Loucy (cell line): ENCODE data around the gene FRMD1.

ENCODE experiments used
- H2AFZ ChIP-seq: fragments of 200-600 bp; sonication (generic); 2 replicates; pipeline ENCODE4 v1.6.0; 2016; ENCODE audit warnings: antibody characterized with exemption, mild to moderate bottlenecking, low read length, moderate library complexity
- H3F3A ChIP-seq: fragments of 200-600 bp; 2 replicates; pipeline ENCODE4 v1.6.0; 2016; ENCODE audit warnings: antibody characterized with exemption, low read depth, mild to moderate bottlenecking
- H3K27me3 ChIP-seq: fragments of 200-600 bp; sonication (generic); 2 replicates; pipeline ENCODE4 v1.6.1; 2014; ENCODE audit warnings: low read length, mild to moderate bottlenecking; ENCODE audit not compliant: insufficient read depth, poor library complexity, severe bottlenecking
- H3K36me3 ChIP-seq: fragments of 200-600 bp; sonication (generic); 2 replicates; pipeline ENCODE4 v1.6.1; 2016; ENCODE audit warnings: low read length; ENCODE audit not compliant: insufficient read depth
- H3K4me1 ChIP-seq: fragments of 200-600 bp; sonication (generic); 2 replicates; pipeline ENCODE4 v1.5.1; 2014; ENCODE audit warnings: low read length, mild to moderate bottlenecking; ENCODE audit not compliant: insufficient read depth, poor library complexity, severe bottlenecking
- H3K4me2 ChIP-seq: fragments of 200-600 bp; sonication (generic); 2 replicates; pipeline ENCODE4 v1.6.0; 2014; ENCODE audit warnings: antibody characterized with exemption, low read length, low read depth, mild to moderate bottlenecking; ENCODE audit not compliant: poor library complexity, severe bottlenecking
- H3K4me3 ChIP-seq: fragments of 200-600 bp; sonication (generic); 2 replicates; pipeline ENCODE4 v1.5.1; 2014; ENCODE audit warnings: low read length, mild to moderate bottlenecking, mixed read lengths; ENCODE audit not compliant: poor library complexity, severe bottlenecking
- H3K79me2 ChIP-seq: fragments of 200-600 bp; sonication (generic); 2 replicates; pipeline ENCODE4 v1.6.1; 2014; ENCODE audit warnings: low read length; ENCODE audit not compliant: insufficient read depth
- H3K9ac ChIP-seq: fragments of 200-600 bp; sonication (generic); 2 replicates; pipeline ENCODE4 v1.6.0; 2014; ENCODE audit warnings: mild to moderate bottlenecking, low read depth, low read length, moderate library complexity; ENCODE audit not compliant: poor library complexity, severe bottlenecking
- H3K9me2 ChIP-seq: fragments of 200-600 bp; sonication (generic); replicated peaks from 2 replicates; pipeline ENCODE4 v1.6.1; 2016; ENCODE audit warnings: low read depth, low read length, mixed read lengths
- H3K9me3 ChIP-seq: fragments of 200-600 bp; sonication (generic); 2 replicates; pipeline ENCODE4 v1.6.1; 2014; ENCODE audit warnings: mild to moderate bottlenecking, antibody characterized with exemption, low read length, low read depth; ENCODE audit not compliant: insufficient read depth
- H4K20me1 ChIP-seq: fragments of 200-600 bp; sonication (generic); 2 replicates; pipeline ENCODE4 v1.6.0; 2014; ENCODE audit warnings: antibody characterized with exemption, low read length, mild to moderate bottlenecking; ENCODE audit not compliant: insufficient read depth, poor library complexity, severe bottlenecking
- EZH2phosphoT487 ChIP-seq: fragments of 200-600 bp; IDR thresholded peaks from 2 replicates; pipeline ENCODE4 v1.6.1; 2018; ENCODE audit warnings: antibody characterized with exemption, mild to moderate bottlenecking, moderate library complexity, borderline replicate concordance
- TF ChIP-seq, protein P1 (sequence below): fragments of 200-600 bp; sonication (generic); conservative IDR thresholded peaks from 2 replicates; pipeline ENCODE4 v1.5.1; 2014; ENCODE audit warnings: mild to moderate bottlenecking, antibody characterized with exemption, low read length

The FRMD1 gene

DNA sequence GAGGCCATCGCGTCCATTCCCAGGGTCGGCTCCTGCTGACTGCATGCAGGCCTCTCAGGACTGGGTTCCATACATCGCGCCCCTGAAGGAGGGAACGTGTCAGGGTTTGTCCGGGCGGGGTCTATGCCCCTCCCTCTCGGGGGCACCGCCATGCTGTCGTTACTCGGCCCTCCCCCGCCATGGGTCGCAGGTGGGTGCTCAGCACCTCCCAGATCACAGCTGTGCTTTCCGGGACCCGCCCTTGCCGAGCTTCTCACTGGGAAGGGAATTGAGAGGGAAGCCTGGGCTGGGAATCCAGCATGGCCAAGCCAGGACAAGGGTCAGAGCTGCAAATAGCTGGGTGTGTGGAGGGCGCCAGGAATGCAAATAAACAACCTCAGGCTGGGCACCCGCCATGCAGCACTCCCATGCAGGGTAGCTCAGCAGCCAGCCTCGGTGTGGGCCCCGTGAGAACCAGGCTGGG is at the start of gene FRMD1:
FRMD1 (minus strand) TSS at position 270 of the 463 bp plus-strand sequence; CDS start at position 152, 118 bp downstream.
- Histone ChIP-seq H3K9me3 (peaks cover 13% of the 10 kb centered on the region; the same call in 1 of the 2 replicates), H3K4me2 (no peak within 1 kb of the TSS), H3K4me1 (no peaks in the 10 kb centered on the region)

DNA sequence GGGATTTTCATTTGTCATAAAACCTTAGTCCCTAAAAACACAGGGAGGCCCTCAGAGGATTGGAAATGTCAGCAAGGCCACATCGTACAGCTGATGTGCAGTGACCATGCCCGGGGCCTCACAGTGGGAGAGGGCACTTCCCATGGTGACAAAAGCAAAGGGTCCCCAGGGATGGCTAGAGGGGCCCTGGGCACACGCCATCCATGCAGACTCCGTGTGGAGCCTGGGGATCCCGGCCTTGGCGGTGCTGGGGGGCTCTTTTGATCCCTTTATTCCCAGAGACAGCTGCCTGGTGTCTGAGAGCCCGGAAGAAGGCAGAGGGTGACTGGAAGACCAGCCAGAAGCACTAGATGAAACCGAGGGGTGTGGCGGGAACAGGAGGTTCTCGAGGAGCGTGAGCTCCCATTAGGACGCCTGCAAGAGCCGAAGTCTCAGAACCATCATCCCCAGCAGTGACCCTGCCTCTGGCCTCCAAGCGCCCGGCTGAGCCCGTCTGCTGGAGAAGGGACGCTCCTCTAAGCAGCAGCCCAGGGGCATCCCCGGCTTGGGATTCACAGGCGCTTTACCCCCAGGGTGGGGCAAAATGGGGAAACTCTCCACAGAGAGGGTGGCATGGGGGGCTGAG is 49.1 kb upstream of the FRMD1 start:
- Histone ChIP-seq H3K9ac (no peak overlapping the region), H3F3A (no peaks in the 10 kb centered on the region), H3K9me2 (no peaks in the 10 kb centered on the region), H2AFZ (no peak overlapping the region), H3K9me3 (peaks cover 4% of the 10 kb centered on the region; the same call in 1 of the 2 replicates), H3K4me1 (no peaks in the 10 kb centered on the region), H3K27me3 (no peaks in the 10 kb centered on the region), H3K36me3 (no peaks in the 10 kb centered on the region), H4K20me1 (no peaks in the 10 kb centered on the region), H3K79me2 (no peaks in the 10 kb centered on the region), H3K4me3 (no peak overlapping the region), H3K4me2 (no peak overlapping the region)
- TF ChIP-seq EZH2phosphoT487 = no peak
- TF ChIP-seq, protein P1, sequence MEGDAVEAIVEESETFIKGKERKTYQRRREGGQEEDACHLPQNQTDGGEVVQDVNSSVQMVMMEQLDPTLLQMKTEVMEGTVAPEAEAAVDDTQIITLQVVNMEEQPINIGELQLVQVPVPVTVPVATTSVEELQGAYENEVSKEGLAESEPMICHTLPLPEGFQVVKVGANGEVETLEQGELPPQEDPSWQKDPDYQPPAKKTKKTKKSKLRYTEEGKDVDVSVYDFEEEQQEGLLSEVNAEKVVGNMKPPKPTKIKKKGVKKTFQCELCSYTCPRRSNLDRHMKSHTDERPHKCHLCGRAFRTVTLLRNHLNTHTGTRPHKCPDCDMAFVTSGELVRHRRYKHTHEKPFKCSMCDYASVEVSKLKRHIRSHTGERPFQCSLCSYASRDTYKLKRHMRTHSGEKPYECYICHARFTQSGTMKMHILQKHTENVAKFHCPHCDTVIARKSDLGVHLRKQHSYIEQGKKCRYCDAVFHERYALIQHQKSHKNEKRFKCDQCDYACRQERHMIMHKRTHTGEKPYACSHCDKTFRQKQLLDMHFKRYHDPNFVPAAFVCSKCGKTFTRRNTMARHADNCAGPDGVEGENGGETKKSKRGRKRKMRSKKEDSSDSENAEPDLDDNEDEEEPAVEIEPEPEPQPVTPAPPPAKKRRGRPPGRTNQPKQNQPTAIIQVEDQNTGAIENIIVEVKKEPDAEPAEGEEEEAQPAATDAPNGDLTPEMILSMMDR = no peak

More for the DNA sequence above, at the start of gene FRMD1:
- H3K79me2 ChIP-seq = no peaks in the 10 kb centered on the region
- no peaks in the 10 kb centered on the region for H4K20me1 ChIP-seq
- H3K36me3 ChIP-seq = no peaks in the 10 kb centered on the region
- TF ChIP-seq EZH2phosphoT487 = no peak
- TF ChIP-seq, protein P1 = no peak
- no peak within 1 kb of the TSS for H2AFZ ChIP-seq
- H3F3A ChIP-seq = no peaks in the 10 kb centered on the region
- H3K9me2 ChIP-seq = no peaks in the 10 kb centered on the region
- no peak within 1 kb of the TSS for H3K9ac ChIP-seq
- no peak within 1 kb of the TSS for H3K4me3 ChIP-seq
- no peaks in the 10 kb centered on the region for H3K27me3 ChIP-seq

DNA sequence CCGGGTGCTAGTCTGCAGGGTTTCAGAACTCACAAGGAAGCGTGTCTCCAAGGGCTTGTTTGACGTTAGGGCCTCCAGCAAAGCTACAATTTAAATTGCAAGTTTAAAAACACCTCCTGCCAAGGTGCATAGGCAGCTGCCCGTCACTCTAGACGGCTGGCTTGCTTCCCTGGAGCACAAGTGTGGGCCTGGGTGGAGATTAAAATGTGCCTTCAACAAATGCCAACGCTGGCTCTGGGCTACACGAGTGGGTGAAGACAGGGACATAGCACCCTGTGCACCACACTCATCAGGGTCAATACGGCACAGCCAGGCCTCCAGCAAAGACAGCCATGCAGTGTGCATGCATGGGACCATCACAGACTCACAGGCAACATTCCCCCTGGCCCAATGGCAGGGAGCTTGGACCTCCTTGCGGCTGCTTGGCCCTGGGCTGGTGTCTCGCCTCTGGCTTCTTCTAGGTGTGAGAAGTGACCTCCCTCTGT is 48.4 kb upstream of the FRMD1 start:
- Histone ChIP-seq H3K9me2 (no peaks in the 10 kb centered on the region), H3K79me2 (no peaks in the 10 kb centered on the region), H4K20me1 (no peaks in the 10 kb centered on the region), H2AFZ (no peak overlapping the region), H3F3A (no peaks in the 10 kb centered on the region), H3K9me3 (peaks cover 4% of the 10 kb centered on the region; the same call in 1 of the 2 replicates), H3K4me1 (no peaks in the 10 kb centered on the region), H3K9ac (no peak overlapping the region), H3K4me3 (no peak overlapping the region), H3K27me3 (no peaks in the 10 kb centered on the region), H3K36me3 (no peaks in the 10 kb centered on the region), H3K4me2 (no peak overlapping the region)
- TF ChIP-seq EZH2phosphoT487 = no peak
- TF ChIP-seq, protein P1 = no peak
